ENCODE data around the gene SERTAD3. TPM values are rescaled to one million over a fixed set of nuclear protein-coding genes. Genes with fewer than 3 reads are reported as not detected.

The SERTAD3 gene
- total RNA-seq, 1 experiment from 2014 or later = 26.3 TPM

- intact Hi-C loops (cut with micrococcal nuclease; ENCODE audit: unreplicated experiment) = no loop called here
- no peaks in the 10 kb centered on the region for H3K36me3 ChIP-seq (ENCODE audit: insufficient read depth, low read length, poor library complexity, severe bottlenecking)
- no peaks in the 10 kb centered on the region for H3K9me3 ChIP-seq (ENCODE audit: low read depth, low read length, poor library complexity, severe bottlenecking)
- POLR2A ChIA-PET (ENCODE audit: low non-redundant PET) = no interaction called here
- H3K4me1 ChIP-seq (ENCODE audit: insufficient read depth, low read length, poor library complexity, severe bottlenecking) = no peaks in the 10 kb centered on the region
- BruUV-seq (replicated peaks) = no TSS peak
- no peak overlapping the region for H3K4me3 ChIP-seq (ENCODE audit: low read depth, low read length, poor library complexity, severe bottlenecking)
- H3K27ac ChIP-seq (ENCODE audit: low read depth, low read length, poor library complexity, severe bottlenecking) = no peak overlapping the region
- no peaks in the 10 kb centered on the region for H3K27me3 ChIP-seq (replicated peaks; ENCODE audit: insufficient read depth, low read depth, low read length, poor library complexity)
- DNase-seq (ENCODE audit: low spot score) = no peak
- TF ChIP-seq EZH2 (IDR thresholded peaks at IDR 0.05; ENCODE audit: borderline replicate concordance, low read depth, low read length, poor library complexity, severe bottlenecking) (no peak), CTCF (conservative IDR thresholded peaks at IDR 0.05; ENCODE audit: low read depth, low read length) (no peak)
- CTCF ChIA-PET = no interaction called here
Observed at GRCh38 chr19:40392894-40393517, 51.1 kb downstream of the SERTAD3 start.

GRCh38 chr19:40392123-40392522 is 52.0 kb downstream of the SERTAD3 start:
- Histone ChIP-seq H3K36me3 (ENCODE audit: insufficient read depth, low read length, poor library complexity, severe bottlenecking) (no peaks in the 10 kb centered on the region), H3K4me1 (ENCODE audit: insufficient read depth, low read length, poor library complexity, severe bottlenecking) (no peaks in the 10 kb centered on the region), H3K4me3 (ENCODE audit: low read depth, low read length, poor library complexity, severe bottlenecking) (no peak overlapping the region), H3K9me3 (ENCODE audit: low read depth, low read length, poor library complexity, severe bottlenecking) (no peaks in the 10 kb centered on the region), H3K27me3 (replicated peaks; ENCODE audit: insufficient read depth, low read depth, low read length, poor library complexity) (no peaks in the 10 kb centered on the region), H3K27ac (ENCODE audit: low read depth, low read length, poor library complexity, severe bottlenecking) (no peak overlapping the region)
- intact Hi-C loops (cut with micrococcal nuclease; ENCODE audit: unreplicated experiment) = no loop called here
- no TSS peak for BruUV-seq (replicated peaks)
- ChIA-PET POLR2A (ENCODE audit: low non-redundant PET) (no interaction called here), CTCF (no interaction called here)
- no peak for TF ChIP-seq CTCF (conservative IDR thresholded peaks at IDR 0.05; ENCODE audit: low read depth, low read length)
- no peak for TF ChIP-seq EZH2 (IDR thresholded peaks at IDR 0.05; ENCODE audit: borderline replicate concordance, low read depth, low read length, poor library complexity, severe bottlenecking)
- DNase-seq (ENCODE audit: low spot score) = no peak

Other genes starting within 250 kb of the SERTAD3 start
- gene TTC9B, start 226.0 kb downstream of the SERTAD3 start, total RNA-seq (2021) = not detected in 2 replicates
- 0.45 TPM in 1 of 2 replicates, not detected in the other for gene CCNP, start 217.6 kb downstream of the SERTAD3 start, total RNA-seq (2021)
- gene AKT2, start 159.0 kb downstream of the SERTAD3 start, total RNA-seq (2021) = 146 and 151 TPM in 2 replicates
- gene C19orf47, start 95.9 kb downstream of the SERTAD3 start, total RNA-seq (2021) = 26.5 and 30.8 TPM in 2 replicates
- gene PLD3, start 95.6 kb downstream of the SERTAD3 start, total RNA-seq (2021) = 310 and 334 TPM in 2 replicates
- 0.15 TPM in 1 of 2 replicates, not detected in the other for gene HIPK4, start 54.2 kb downstream of the SERTAD3 start, total RNA-seq (2021)
- 2.5 and 3.9 TPM in 2 replicates for gene PRX, start 31.0 kb downstream of the SERTAD3 start, total RNA-seq (2021)
- gene SERTAD1, start 18.3 kb downstream of the SERTAD3 start, total RNA-seq (2021) = 9.6 and 16.5 TPM in 2 replicates
- gene BLVRB, start 21.4 kb upstream of the SERTAD3 start, total RNA-seq (2021) = 36.1 and 48.2 TPM in 2 replicates
- 0.43 and 0.94 TPM in 2 replicates for gene SPTBN4, start 22.7 kb upstream of the SERTAD3 start, total RNA-seq (2021)
- 85.5 and 110 TPM in 2 replicates for gene SHKBP1, start 132.5 kb upstream of the SERTAD3 start, total RNA-seq (2021)
- gene LTBP4, start 157.0 kb upstream of the SERTAD3 start, total RNA-seq (2021) = 139 and 178 TPM in 2 replicates
- 38.4 and 49.3 TPM in 2 replicates for gene NUMBL, start 246.3 kb upstream of the SERTAD3 start, total RNA-seq (2021)

All from A673 (cell line).